SK-N-SH (cell line): Measurements from ENCODE around the gene CREBRF.

Experiments used
- ELF1 ChIP-seq: IDR thresholded peaks from 2 replicates; pipeline ENCODE4 v1.4.0; 2012
- EP300 ChIP-seq, 2 experiments: IDR thresholded peaks; 2 replicates each; pipeline versions ENCODE4 v1.4.0 to v1.6.1; 2012; ENCODE audit warnings: borderline replicate concordance in 1 of 2, low read depth in 1 of 2, low read length in 1 of 2
- EZH2phosphoT487 ChIP-seq: fragments of 200-600 bp; sonication (generic); IDR thresholded peaks from 2 replicates; pipeline ENCODE4 v1.6.1; 2017; ENCODE audit warnings: low read depth, mixed run types, mild to moderate bottlenecking, antibody characterized with exemption, moderate library complexity, borderline replicate concordance
- GABPA ChIP-seq: IDR thresholded peaks from 2 replicates; pipeline ENCODE4 v1.4.0; 2012; ENCODE audit warnings: low read depth, mild to moderate bottlenecking
- NFIC ChIP-seq: IDR thresholded peaks from 2 replicates; pipeline ENCODE4 v1.4.0; 2012; ENCODE audit warnings: borderline replicate concordance
- POLR2AphosphoS5 ChIP-seq: IDR thresholded peaks from 2 replicates; pipeline ENCODE4 v1.6.1; 2012; ENCODE audit warnings: low read depth, low read length
- SIN3A ChIP-seq: IDR thresholded peaks from 2 replicates; pipeline ENCODE4 v1.6.1; 2012; ENCODE audit warnings: low read depth, mild to moderate bottlenecking, low read length, moderate library complexity, borderline replicate concordance
- SMC3 ChIP-seq: IDR thresholded peaks from 2 replicates; pipeline ENCODE4 v1.6.1; 2012; ENCODE audit warnings: low read depth, low read length, improper control_type of control experiment
- YY1 ChIP-seq: IDR thresholded peaks from 2 replicates; pipeline ENCODE4 v1.4.0; 2012; ENCODE audit warnings: low read depth, mild to moderate bottlenecking
- TF ChIP-seq, protein P1 (sequence below): fragments of 200-600 bp; sonication (generic); IDR thresholded peaks from 2 replicates; pipeline ENCODE4 v1.6.1; 2017; ENCODE audit warnings: antibody characterized with exemption, mild to moderate bottlenecking, moderate library complexity
- TF ChIP-seq, protein P2 (sequence below): IDR thresholded peaks from 2 replicates; pipeline ENCODE4 v1.6.1; 2012; ENCODE audit warnings: mild to moderate bottlenecking, low read depth, low read length, moderate library complexity
- TF ChIP-seq, protein P3 (sequence below): IDR thresholded peaks from 2 replicates; pipeline ENCODE4 v1.4.0; 2012; ENCODE audit warnings: low read depth

DNA sequence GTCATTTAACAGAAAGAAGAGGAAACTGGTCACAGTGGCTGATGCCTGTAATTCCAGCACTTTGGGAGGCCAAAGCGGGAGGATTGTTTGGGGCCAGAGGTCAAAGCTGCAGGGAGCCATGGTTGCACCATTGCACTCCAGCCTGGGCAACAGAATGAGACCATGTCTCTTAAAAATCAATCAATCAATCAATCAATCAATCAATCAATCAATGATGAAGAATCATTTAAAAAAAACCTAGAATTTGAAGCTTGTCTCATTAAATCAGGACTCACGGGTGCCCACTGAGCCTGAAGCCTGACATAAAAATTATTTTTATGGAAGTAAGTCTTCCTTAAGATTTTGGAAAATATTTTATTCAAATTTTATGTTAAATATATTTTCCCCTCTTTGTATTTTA, 132.1 kb downstream of the CREBRF start:
- TF ChIP-seq ELF1: no peak
- TF ChIP-seq, protein P1, sequence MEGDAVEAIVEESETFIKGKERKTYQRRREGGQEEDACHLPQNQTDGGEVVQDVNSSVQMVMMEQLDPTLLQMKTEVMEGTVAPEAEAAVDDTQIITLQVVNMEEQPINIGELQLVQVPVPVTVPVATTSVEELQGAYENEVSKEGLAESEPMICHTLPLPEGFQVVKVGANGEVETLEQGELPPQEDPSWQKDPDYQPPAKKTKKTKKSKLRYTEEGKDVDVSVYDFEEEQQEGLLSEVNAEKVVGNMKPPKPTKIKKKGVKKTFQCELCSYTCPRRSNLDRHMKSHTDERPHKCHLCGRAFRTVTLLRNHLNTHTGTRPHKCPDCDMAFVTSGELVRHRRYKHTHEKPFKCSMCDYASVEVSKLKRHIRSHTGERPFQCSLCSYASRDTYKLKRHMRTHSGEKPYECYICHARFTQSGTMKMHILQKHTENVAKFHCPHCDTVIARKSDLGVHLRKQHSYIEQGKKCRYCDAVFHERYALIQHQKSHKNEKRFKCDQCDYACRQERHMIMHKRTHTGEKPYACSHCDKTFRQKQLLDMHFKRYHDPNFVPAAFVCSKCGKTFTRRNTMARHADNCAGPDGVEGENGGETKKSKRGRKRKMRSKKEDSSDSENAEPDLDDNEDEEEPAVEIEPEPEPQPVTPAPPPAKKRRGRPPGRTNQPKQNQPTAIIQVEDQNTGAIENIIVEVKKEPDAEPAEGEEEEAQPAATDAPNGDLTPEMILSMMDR: no peak
- no peak for TF ChIP-seq GABPA
- TF ChIP-seq, protein P2, sequence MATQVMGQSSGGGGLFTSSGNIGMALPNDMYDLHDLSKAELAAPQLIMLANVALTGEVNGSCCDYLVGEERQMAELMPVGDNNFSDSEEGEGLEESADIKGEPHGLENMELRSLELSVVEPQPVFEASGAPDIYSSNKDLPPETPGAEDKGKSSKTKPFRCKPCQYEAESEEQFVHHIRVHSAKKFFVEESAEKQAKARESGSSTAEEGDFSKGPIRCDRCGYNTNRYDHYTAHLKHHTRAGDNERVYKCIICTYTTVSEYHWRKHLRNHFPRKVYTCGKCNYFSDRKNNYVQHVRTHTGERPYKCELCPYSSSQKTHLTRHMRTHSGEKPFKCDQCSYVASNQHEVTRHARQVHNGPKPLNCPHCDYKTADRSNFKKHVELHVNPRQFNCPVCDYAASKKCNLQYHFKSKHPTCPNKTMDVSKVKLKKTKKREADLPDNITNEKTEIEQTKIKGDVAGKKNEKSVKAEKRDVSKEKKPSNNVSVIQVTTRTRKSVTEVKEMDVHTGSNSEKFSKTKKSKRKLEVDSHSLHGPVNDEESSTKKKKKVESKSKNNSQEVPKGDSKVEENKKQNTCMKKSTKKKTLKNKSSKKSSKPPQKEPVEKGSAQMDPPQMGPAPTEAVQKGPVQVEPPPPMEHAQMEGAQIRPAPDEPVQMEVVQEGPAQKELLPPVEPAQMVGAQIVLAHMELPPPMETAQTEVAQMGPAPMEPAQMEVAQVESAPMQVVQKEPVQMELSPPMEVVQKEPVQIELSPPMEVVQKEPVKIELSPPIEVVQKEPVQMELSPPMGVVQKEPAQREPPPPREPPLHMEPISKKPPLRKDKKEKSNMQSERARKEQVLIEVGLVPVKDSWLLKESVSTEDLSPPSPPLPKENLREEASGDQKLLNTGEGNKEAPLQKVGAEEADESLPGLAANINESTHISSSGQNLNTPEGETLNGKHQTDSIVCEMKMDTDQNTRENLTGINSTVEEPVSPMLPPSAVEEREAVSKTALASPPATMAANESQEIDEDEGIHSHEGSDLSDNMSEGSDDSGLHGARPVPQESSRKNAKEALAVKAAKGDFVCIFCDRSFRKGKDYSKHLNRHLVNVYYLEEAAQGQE: no peak
- TF ChIP-seq POLR2AphosphoS5: no peak
- no peak for TF ChIP-seq EZH2phosphoT487
- no peak for TF ChIP-seq SIN3A
- TF ChIP-seq, protein P3, sequence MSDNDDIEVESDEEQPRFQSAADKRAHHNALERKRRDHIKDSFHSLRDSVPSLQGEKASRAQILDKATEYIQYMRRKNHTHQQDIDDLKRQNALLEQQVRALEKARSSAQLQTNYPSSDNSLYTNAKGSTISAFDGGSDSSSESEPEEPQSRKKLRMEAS: no peak
- no peak for TF ChIP-seq SMC3
- TF ChIP-seq EP300 (IDR thresholded peaks at IDR 0.05; ENCODE audit: borderline replicate concordance in 1 of 2, low read depth in 1 of 2, low read length in 1 of 2): no peak
- TF ChIP-seq NFIC: no peak
- TF ChIP-seq YY1: no peak
